Activated T-cell treated with anti-CD3 and anti-CD28 coated beads, Interleukin-2, amount 50 U/mL, for 48 hours (primary cell): Measurements from ENCODE around the gene TSPAN15.
"Not testable (repeated sequence)": the region's sequence is repeated elsewhere in the genome, so short reads cannot be mapped to it uniquely, and the experiment has no call there.

Source experiments
- DNase-seq, 2 experiments: peaks; one replicate each; pipeline ENCODE4 v3.0.0-alpha.2; 2020

Gene TSPAN15

DNA sequence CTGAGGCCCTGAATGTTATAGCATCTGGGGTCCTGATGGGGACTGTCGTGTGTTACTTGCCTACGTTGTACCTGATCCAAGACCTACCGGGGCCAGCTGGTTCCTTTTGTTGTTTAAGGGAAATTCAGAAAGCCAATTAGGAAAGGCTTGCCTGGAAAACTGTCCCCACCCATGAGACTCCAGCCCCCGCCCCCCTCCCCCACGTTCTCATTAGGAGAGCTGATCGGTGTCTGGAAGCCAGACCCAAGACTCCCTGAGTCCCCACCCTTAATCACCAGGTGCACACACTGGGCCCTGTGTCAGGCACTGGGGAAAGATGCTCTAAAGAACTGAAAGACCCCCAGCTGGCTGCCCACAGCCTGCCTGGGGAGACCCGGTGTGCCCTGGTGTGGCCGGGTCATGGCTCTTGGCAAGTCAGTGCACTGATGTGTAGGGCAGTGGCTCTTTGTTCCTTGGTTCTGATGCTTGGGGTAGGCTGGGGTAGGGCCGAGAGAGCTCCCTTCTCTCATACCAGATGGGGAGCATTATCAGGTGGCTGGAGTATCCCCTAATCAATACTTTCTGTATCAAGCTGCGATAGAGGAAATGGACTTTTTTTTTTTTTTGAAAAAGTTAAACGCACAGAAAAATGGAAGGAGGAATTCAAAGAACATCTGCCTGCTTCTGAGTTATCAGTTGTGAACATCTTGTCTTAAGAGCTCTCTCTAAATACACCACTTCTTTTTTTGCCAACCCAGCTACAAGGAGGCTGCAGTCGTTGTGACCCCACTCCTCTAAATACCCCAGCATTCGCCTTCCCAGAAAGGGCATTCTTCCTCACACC, 16.9 kb downstream of the TSPAN15 start:
- DNase-seq: no peak

- DNase-seq: no peak
These were observed 17.5 kb downstream of the TSPAN15 start for GRCh38 chr10:69468751-69469089.

DNA sequence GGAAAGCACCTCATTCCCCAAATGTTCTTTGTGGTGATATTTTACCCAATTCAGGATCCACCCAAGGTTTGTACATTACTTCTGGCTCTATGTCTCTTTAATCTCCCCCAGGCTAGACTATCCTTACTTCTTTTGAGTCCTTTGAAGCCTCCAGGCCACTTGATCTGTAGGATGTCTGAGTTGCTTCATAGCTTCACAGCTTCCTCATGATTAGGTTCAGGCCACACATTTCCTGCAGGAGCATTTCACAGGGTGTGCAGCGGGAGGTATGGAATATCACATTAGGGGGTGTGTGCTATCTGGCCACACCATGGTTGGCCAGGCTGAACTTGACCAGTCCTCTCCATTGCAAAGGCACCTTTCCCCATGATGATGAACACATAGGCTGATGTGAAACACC, 18.7 kb downstream of the TSPAN15 start:
- no peak for DNase-seq

DNA sequence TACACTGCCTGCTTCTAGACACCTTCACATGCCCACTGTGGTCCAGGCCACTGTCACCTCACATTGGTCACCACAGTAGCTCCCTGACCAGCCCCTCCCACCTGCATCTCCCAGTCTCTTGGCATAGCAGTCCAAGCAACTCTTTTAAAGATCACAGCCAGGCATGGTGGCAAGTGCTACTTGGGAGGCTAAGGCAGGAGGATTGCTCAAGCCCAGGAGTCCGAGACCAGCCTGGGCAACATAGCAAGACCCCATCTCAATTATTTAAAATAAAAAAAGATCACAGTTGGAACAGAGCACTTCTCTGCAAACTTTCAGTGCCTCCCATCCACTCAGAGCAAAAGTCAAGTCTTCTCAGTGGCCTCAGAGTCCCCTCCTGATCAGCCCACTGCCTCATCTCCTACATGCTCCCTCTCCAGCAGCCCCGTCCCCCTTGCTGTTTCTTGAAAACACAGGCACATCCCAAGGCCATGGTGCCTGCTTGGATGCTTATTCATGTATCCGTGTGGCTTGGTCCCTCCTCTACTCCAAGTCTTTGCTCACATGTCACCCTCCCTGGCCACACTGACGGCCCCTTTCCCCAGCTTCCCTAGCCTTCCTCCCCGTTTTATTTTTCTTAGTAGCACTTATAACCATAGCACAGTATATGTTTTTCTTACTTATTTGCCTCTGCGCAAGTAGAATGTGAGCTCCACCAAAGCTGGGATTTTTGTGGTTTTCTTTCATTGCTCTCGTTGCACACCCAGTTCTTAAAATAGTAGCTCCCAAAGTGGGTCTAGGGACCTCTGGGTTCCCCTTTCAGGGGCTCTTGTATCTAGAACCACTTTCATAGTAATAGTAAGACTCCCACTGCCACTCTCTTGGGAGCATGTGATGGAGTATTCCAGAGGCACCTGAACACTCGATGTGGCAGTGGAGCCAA, 19.5 kb downstream of the TSPAN15 start:
- no peak for DNase-seq

- DNase-seq: no peak
These were observed 20.9 kb downstream of the TSPAN15 start for GRCh38 chr10:69472142-69472541.

DNA sequence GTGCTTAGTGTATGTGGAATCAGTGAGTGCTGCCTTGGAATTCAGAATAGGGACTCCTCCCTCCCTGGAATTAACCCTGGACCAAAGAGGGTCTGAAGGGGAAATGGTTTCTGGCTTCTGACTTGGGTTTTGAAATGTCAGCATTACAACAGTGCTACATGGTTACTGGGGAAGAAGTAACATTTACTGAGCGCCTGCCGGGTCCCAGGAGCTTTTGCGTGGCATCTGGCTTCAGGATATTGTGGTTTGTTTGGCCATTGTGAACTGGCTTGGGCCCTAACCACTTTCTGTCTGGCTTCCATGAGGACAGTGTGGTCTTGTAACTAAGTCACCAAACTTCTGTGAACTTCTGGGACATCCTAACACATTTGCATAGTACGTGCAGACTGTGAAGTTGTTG, 21.3 kb downstream of the TSPAN15 start:
- DNase-seq: no peak

- no peak for DNase-seq
These were observed 22.2 kb downstream of the TSPAN15 start for GRCh38 chr10:69473304-69473990.

DNA sequence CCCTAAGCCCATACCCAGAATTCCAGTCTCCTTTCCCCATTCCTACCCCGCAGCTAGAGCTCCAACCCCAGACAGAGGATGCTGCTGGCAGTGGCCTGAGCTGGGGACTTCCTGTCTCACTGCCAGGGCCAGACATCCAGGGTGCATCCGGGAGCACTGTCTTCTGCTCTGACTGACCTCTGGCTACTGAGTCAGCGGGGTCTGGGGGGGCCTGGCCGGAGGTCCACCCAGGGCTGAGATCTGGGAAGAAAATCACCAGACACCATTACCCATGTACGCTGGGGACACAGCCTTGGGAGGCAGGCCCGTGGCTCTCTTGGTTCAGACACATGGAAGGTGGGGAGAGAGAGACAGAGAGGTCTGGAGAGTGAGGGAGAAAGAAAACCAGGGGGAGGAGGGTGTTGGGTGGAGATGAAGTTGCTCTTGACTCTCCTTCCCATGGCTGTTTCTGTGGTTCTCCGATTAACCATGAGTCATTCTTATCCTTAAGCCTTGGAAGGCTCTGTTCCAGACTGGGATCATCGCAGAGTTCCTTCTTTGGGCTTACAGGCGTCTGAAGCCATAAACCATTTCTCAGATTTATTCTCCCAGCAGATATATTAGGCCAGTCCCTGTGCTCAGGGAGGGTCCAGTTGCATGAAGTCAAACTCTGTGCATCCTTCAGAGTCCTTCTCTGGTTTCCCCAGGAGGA, 23.6 kb downstream of the TSPAN15 start:
- DNase-seq: no peak

GRCh38 chr10:69475433-69475830, 24.2 kb downstream of the TSPAN15 start:
- no peak for DNase-seq

DNA sequence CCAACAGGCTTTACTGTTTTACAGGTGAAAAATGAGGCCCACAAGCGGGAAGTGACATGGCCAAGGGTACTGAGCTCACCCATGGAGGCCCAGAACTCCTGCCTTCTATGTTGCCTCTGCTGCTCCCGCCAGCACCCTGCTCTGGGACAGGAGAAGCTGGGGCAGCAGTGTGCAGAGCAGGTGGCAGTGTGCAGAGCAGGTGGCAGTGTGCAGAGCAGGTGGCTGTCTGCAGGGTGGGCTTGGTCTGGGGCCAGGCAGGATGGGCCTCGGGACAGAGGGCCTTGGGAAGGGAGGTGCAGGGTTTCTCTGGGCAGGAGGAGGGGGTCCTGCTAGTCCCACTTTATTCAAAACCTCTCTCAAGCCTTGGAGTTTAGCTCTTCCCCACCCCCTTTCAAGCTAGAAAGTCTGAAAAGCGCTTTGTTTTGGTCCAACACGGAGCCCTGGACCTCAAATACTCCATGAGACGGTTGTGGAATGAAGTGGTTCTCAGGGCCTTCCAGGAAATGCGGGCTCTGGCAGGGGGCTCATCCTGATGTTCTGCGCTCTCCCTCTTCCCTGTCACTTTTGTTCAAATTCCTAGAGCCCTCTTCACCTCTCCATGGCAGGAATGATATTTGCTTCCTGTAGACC, 26.8 kb downstream of the TSPAN15 start:
- no peak for DNase-seq

DNA sequence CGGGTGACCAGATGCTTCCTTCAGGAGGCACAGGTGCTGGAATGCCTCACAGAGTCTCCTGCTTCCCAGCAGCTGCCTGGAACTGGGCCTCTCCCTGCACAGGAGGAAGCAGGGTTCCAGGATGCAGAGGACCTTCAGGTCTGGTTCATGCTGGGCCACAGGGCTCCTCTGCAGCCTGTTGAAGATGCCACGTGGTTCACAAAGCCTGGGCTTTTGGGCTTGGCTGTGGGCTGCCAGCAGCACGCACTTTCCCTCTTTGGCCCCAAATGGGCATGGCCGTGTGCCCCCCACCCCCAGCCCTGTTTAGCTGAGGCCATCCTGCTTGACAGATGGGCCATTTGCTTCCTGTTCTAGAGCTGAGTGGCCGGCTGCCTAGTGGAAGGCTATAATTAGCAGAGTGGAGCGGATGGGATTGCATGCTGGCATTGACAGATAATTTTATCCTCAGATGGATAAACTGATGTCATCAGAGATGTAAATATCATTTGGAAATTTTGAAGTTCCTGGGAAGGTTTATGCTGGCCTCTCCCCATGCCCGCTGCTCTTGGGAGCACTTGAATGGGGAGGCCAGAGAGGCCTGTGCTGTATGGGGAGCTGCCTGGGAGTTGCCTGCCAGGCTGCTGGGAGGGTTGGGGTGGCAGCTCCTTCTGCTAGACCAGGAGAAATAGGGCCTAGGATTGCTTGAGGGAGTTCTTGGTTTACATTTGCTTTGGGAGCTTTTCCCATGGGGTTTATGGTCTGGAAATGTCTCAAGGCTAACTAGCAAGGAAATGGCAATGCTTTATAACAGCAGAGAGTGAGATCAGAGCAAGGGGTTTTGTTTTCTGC, 28.2 kb downstream of the TSPAN15 start:
- DNase-seq: no peak

- no peak for DNase-seq
These were observed 28.8 kb downstream of the TSPAN15 start for GRCh38 chr10:69480068-69480412.

DNA sequence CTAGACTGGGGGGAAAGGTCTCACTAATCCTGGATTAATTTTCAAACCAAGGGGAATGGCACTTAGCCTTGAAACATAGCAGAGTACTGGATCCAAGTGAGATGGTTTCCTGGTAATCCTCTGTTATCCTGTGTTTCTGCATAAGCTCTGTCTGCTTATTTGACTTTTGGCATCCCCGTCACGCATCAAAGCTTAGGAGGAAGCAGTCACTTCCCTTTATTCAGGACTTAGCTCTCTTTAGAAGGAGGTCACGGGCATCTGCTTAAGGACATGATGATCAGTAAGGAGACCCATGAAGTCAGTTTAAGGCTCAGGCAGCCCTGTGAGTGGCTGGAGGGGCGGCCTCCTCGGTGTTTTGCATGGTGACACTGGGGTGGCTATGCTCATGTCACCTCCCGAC, 30.0 kb downstream of the TSPAN15 start:
- no peak for DNase-seq

- DNase-seq: no peak
These were observed 30.7 kb downstream of the TSPAN15 start for GRCh38 chr10:69481811-69482524.

- no peak for DNase-seq
These were observed 32.7 kb downstream of the TSPAN15 start for GRCh38 chr10:69483963-69484362.

DNA sequence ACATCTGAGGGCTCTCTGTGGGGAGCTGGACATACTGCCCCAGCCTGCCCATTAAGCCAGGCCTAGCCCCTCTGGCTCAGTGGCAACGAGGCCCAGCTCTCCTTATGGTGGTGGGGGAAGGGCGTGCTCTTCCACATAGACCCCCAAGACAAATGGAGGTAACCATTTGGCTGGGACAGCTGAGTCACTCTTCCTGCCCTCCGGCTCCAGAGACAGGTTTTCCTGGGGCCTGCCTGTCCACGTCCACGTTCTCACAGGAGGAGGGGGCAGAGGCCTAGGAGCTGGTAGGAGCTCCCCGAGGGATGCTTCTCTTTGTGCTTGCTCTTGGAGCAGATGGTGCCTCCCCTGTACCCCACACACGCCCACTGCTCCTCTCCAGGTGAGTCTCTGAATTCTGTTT, 33.5 kb downstream of the TSPAN15 start:
- no peak for DNase-seq

- DNase-seq: no peak
These were observed 35.9 kb downstream of the TSPAN15 start for GRCh38 chr10:69486922-69487730.

DNA sequence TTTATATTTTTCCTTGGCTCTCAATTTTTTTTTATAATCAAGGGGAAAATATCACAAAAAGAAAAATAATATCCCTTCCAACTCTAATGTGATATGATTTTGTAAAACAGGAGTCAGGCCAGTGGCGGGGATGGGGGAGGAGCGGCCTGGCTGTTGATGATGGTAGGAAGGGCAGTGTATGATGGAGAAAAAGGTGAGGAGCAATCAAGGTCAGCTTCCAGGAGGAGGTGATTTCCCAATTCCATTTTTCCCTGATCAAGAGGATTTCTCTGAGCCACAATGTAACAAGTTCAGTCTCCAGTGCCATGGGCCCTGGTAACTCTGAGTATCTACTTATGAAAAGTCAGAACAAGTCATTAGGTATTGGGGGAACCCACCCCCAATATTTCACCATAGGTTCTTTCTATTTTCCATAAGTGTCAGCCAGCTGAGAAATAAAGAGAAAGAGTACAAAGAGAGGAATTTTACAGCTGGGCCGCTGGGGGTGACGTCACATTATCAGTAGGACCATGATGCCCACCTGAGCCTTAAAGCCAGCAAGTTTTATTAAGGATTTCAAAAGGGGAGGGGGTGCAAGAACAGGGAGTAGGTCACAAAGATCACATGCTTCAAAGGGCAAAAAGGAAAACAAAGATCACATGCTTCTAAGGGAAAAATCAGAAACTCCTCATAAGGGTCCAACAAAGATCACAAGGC, 37.0 kb downstream of the TSPAN15 start:
- not testable (repeated sequence) for DNase-seq

DNA sequence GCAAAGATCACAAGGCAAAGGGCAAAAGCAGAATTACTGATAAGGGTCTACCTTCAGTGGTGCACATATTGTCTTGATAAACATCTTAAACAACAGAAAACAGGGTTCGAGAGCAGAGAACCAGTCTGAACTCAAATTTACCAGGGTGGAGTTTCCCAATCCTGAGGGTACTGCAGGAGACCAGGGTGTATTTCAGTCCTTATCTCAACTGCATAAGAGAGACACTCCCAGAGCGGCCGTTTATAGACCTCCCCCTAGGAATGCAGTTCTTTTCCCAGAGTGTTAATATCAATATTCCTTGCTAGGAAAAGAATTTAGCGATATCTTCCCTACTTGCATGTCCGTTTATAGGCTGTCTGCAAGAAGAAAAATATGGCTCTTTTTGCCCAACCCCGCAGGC, 37.6 kb downstream of the TSPAN15 start:
- DNase-seq: not testable (repeated sequence)
